OCI-LY3 (cell line): ENCODE data around the gene TECPR1.

Source experiments
- H2AFZ ChIP-seq: fragments of 200-600, 300-600 bp; shearing (Covaris generic); 2 replicates; pipeline ENCODE4 v1.6.0; 2014; ENCODE audit warnings: antibody characterized with exemption, low read depth, low read length
- H3K27ac ChIP-seq: fragments of 200-600, 300-600 bp; sonication (generic); 2 replicates; pipeline ENCODE4 v1.5.1; 2014; ENCODE audit warnings: mild to moderate bottlenecking, low read length, moderate library complexity, mixed read lengths
- H3K27me3 ChIP-seq: fragments of 200-600, 300-600 bp; sonication (generic); 2 replicates; pipeline ENCODE4 v1.6.1; 2014; ENCODE audit warnings: low read depth, low read length, mixed read lengths
- H3K36me3 ChIP-seq: fragments of 200-600, 300-600 bp; sonication (generic); replicated peaks from 2 replicates; pipeline ENCODE3; 2014; ENCODE audit warnings: low read depth, low read length, mixed read lengths
- H3K4me1 ChIP-seq: fragments of 300-600, 200-600 bp; sonication (generic); 2 replicates; pipeline ENCODE4 v1.6.1; 2014; ENCODE audit warnings: low read length, mixed read lengths
- H3K4me2 ChIP-seq: fragments of 200-600, 300-600 bp; sonication (generic); 2 replicates; pipeline ENCODE4 v1.6.1; 2014; ENCODE audit warnings: low read length, mixed read lengths
- H3K4me3 ChIP-seq: fragments of 300-600, 200-600 bp; sonication (generic); 2 replicates; pipeline ENCODE4 v1.5.1; 2014; ENCODE audit warnings: antibody characterized with exemption, mild to moderate bottlenecking, low read length, moderate library complexity
- H3K79me2 ChIP-seq: fragments of 300-600, 200-600 bp; shearing (Covaris generic); 2 replicates; pipeline ENCODE4 v1.6.1; 2014; ENCODE audit warnings: mild to moderate bottlenecking, low read length, mixed read lengths
- H3K9ac ChIP-seq: fragments of 300-600, 200-600 bp; shearing (Covaris generic); 2 replicates; pipeline ENCODE4 v1.6.0; 2014; ENCODE audit warnings: mild to moderate bottlenecking, low read length, moderate library complexity
- H3K9me3 ChIP-seq: fragments of 200-600, 300-600 bp; shearing (Covaris generic); 2 replicates; pipeline ENCODE4 v1.6.1; 2014; ENCODE audit warnings: low read length, mixed read lengths; ENCODE audit not compliant: insufficient read depth
- H4K20me1 ChIP-seq: fragments of 200-600, 300-600 bp; sonication (generic); 2 replicates; pipeline ENCODE4 v1.6.1; 2016; ENCODE audit warnings: low read length, mixed read lengths; ENCODE audit not compliant: insufficient read depth
- CTCF ChIP-seq: fragments of 200-600, 300-600 bp; sonication (generic); IDR thresholded peaks from 2 replicates; pipeline ENCODE4 v1.5.1; 2014; ENCODE audit warnings: antibody characterized with exemption, low read length, low read depth
- EZH2phosphoT487 ChIP-seq: fragments of 200-600 bp; shearing (Covaris generic); IDR thresholded peaks from 2 replicates; pipeline ENCODE4 v1.6.1; 2018; ENCODE audit warnings: antibody characterized with exemption, mixed run types, low read depth

The TECPR1 gene

DNA sequence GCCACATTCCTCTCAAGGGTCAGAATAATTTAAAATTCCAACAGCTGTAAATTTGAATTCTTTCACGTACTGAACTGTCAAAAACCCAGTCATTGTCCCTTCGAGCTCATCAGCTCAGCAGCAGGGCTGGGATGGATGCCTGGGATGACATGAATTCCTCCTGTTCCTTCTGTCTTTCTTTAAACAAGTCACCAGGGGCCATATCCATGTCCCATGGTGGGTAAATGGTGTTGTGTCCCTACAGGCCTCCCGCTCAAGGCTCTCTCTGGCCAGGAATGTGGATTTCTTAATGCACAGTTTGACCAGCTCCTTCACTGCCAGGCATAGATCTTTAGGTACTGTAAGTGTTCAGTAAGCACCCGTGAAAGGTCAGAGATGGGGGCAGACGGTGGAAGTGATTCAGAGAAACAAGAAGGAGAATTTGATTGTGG lies 13.8 kb upstream of the TECPR1 start:
- no peak overlapping the region for H3K27ac ChIP-seq
- H3K9ac ChIP-seq = no peak overlapping the region
- TF ChIP-seq EZH2phosphoT487 = no peak
- no peak for TF ChIP-seq CTCF

GRCh38 chr7:98257701-98258100 lies 5.7 kb upstream of the TECPR1 start:
- Histone ChIP-seq H2AFZ (no peak overlapping the region), H3K36me3 (peaks cover 7% of the 10 kb centered on the region), H3K4me3 (no peak overlapping the region), H3K27ac (no peak overlapping the region), H3K9ac (no peak overlapping the region), H4K20me1 (no peaks in the 10 kb centered on the region), H3K4me2 (no peak overlapping the region), H3K79me2 (peaks cover 2% of the 10 kb centered on the region), H3K4me1 (peaks cover 2% of the 10 kb centered on the region), H3K9me3 (no peaks in the 10 kb centered on the region), H3K27me3 (no peaks in the 10 kb centered on the region)
- TF ChIP-seq CTCF (no peak), EZH2phosphoT487 (no peak)

More for the DNA sequence above, 13.8 kb upstream of the TECPR1 start:
- no peaks in the 10 kb centered on the region for H3K27me3 ChIP-seq
- no peaks in the 10 kb centered on the region for H3K79me2 ChIP-seq
- H3K9me3 ChIP-seq = no peaks in the 10 kb centered on the region
- no peak overlapping the region for H2AFZ ChIP-seq
- H4K20me1 ChIP-seq = no peaks in the 10 kb centered on the region
- H3K36me3 ChIP-seq = peaks cover 5% of the 10 kb centered on the region
- H3K4me1 ChIP-seq = no peaks in the 10 kb centered on the region
- no peak overlapping the region for H3K4me3 ChIP-seq
- H3K4me2 ChIP-seq = no peak overlapping the region

DNA sequence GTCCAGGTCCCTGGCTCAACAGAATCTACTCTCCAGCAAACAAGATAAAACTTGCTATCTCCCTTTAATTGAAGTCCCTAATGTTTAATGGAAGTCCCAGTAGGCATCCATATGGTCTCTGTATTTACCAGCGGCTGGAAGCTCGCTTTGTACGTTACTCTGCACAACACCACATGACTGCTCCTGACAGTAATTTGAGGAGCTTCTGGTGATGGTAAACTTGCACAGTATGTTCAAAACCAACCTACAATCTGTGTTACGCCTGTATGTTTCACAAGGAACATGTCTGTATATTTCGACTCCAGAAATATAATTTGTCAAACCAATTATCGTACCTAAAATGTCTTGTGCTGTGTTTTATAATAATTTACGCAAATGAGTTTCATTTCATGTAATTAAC lies 4.4 kb upstream of the TECPR1 start:
- Histone ChIP-seq H3K4me3 (no peak overlapping the region), H3K79me2 (peaks cover 7% of the 10 kb centered on the region), H3K27ac (no peak overlapping the region), H3K9ac (no peak overlapping the region), H3K4me1 (peaks cover 4% of the 10 kb centered on the region), H2AFZ (no peak overlapping the region), H4K20me1 (no peaks in the 10 kb centered on the region), H3K27me3 (no peaks in the 10 kb centered on the region), H3K9me3 (no peaks in the 10 kb centered on the region), H3K36me3 (peaks cover 4% of the 10 kb centered on the region), H3K4me2 (no peak overlapping the region)
- TF ChIP-seq CTCF (no peak), EZH2phosphoT487 (no peak)

- Histone ChIP-seq H3K9me3 (no peaks in the 10 kb centered on the region), H3K9ac (no peak overlapping the region), H4K20me1 (no peaks in the 10 kb centered on the region), H3K79me2 (peaks cover 7% of the 10 kb centered on the region), H3K4me2 (no peak overlapping the region), H3K36me3 (no peaks in the 10 kb centered on the region), H2AFZ (no peak overlapping the region), H3K27me3 (no peaks in the 10 kb centered on the region), H3K27ac (no peak overlapping the region), H3K4me1 (peaks cover 13% of the 10 kb centered on the region), H3K4me3 (no peak overlapping the region)
- TF ChIP-seq CTCF (no peak), EZH2phosphoT487 (no peak)
Observed at GRCh38 chr7:98254951-98255610, 3.0 kb upstream of the TECPR1 start.
